ENCODE measurements around the gene DYNLT5.
"Not testable (repeated sequence)": the region's sequence is repeated elsewhere in the genome, so short reads cannot be mapped to it uniquely, and the experiment has no call there.

The DYNLT5 gene

GRCh38 chr1:66791621-66792610 lies 39.7 kb downstream of the DYNLT5 start:
- no peak for DNase-seq

DNA sequence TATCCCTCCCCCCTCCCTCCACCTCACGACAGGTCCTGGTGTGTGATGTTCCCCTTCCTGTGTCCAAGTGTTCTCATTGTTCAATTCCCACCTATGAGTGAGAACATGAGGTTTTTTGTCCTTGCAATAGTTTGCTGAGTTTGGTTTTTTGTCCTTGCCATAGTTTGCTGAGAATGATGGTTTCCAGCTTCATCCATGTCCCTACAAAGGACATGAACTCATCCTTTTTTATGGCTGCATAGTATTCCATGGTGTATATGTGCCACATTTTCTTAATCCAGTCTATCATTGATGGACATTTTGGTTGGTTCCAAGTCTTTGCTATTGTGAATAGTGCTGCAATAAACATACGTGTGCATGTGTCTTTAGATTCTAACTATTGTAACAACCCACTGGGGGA lies 43.6 kb downstream of the DYNLT5 start:
- DNase-seq = not testable (repeated sequence)

DNA sequence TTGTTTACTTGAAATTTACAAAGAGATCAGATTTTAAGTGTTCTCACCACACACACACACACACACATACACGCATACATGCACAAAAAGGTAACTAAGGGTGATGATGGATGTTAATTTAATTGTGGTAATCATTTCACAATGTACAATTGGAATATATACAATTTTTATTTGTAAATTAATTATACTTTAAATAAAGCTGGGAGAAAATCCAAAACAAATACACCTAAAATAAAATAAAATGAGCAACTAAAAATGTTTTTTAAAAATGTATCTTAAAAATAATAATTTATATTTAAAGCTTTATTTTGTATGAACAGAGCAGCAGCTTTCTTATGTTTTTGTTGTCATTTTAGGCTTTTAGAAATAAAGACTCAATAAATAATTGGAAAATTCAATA lies 57.0 kb downstream of the DYNLT5 start:
- no peak for DNase-seq

- no peak for DNase-seq
Observed at GRCh38 chr1:66809736-66810326, 57.6 kb downstream of the DYNLT5 start.

- DNase-seq = no peak
Observed at GRCh38 chr1:66824771-66825170, 72.5 kb downstream of the DYNLT5 start.
